Sigmoid colon (tissue), 4 donors: ENCODE data around the gene KRT39.

Experiments
- EP300 ChIP-seq, 4 donors: sonication (generic); formaldehyde crosslinking; IDR thresholded peaks; one replicate each; pipeline ENCODE4 v1.6.1; 2017; ENCODE audit warnings: antibody characterized with exemption in 4 of 4
- POLR2A ChIP-seq, 2 donors: fragments of 450-650 bp; IDR thresholded peaks; one replicate each; pipeline ENCODE4 v1.6.1; 2016; ENCODE audit warnings: antibody characterized with exemption in 2 of 2, mild to moderate bottlenecking in 2 of 2, moderate library complexity in 2 of 2
- POLR2AphosphoS5 ChIP-seq, 4 donors: sonication (generic); formaldehyde crosslinking; IDR thresholded peaks; one replicate each; pipeline ENCODE4 v1.6.1; 2017; ENCODE audit warnings: antibody characterized with exemption in 4 of 4
- TF ChIP-seq, protein P1 (sequence below), 4 experiments: fragments of 450-650 bp in 3 of 4; fragments of 200-600 bp in 1 of 4; IDR thresholded peaks; one replicate each; pipeline ENCODE4 v1.5.1; 2016 to 2019; ENCODE audit warnings: antibody characterized with exemption in 4 of 4, mild to moderate bottlenecking in 3 of 4, moderate library complexity in 2 of 4

DNA sequence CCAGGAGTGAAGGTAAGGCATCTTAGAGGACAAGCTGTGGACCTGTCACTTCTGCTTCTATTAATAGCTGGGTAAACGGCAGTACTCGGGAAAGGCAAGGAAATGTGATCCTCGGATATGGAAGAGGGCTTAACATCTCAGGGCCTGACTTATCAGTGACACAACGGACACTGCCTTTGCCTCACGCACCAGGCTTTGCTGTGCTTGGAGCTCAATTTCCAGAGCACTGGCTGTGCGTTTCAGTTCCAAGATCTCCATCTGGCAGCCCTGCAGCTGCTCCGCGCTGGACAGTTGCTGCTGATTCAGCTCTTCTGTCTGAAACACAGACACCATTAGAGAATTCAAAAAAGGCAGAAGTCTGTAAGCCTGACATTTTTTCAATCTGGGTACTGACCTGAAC, 13.8 kb upstream of the KRT39 start:
- TF ChIP-seq, protein P1, sequence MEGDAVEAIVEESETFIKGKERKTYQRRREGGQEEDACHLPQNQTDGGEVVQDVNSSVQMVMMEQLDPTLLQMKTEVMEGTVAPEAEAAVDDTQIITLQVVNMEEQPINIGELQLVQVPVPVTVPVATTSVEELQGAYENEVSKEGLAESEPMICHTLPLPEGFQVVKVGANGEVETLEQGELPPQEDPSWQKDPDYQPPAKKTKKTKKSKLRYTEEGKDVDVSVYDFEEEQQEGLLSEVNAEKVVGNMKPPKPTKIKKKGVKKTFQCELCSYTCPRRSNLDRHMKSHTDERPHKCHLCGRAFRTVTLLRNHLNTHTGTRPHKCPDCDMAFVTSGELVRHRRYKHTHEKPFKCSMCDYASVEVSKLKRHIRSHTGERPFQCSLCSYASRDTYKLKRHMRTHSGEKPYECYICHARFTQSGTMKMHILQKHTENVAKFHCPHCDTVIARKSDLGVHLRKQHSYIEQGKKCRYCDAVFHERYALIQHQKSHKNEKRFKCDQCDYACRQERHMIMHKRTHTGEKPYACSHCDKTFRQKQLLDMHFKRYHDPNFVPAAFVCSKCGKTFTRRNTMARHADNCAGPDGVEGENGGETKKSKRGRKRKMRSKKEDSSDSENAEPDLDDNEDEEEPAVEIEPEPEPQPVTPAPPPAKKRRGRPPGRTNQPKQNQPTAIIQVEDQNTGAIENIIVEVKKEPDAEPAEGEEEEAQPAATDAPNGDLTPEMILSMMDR (IDR thresholded peaks at IDR 0.05), result no peak
- TF ChIP-seq POLR2AphosphoS5 (IDR thresholded peaks at IDR 0.05) (no peak), POLR2A (IDR thresholded peaks at IDR 0.05) (no peak), EP300 (IDR thresholded peaks at IDR 0.05) (no peak)
